GM13976 (cell line): ENCODE data around the gene TMEM252.

Experiments used
- DNase-seq: peaks from one replicate; pipeline ENCODE4 v3.0.0; 2012; ENCODE audit warnings: low spot score
- CTCF ChIP-seq: IDR thresholded peaks from 2 replicates; pipeline ENCODE4 v1.5.1; 2012; ENCODE audit warnings: borderline replicate concordance, mild to moderate bottlenecking; ENCODE audit not compliant: insufficient read depth; ENCODE audit errors: extremely low read depth, missing control alignments, control extremely low read depth
- in situ Hi-C: fragments of 300-500 bp; cut with MboI; formaldehyde crosslinking; loops from one replicate; pipeline ENCODE4 v1.12.0; 2022; ENCODE audit warnings: low sequenced_read_pairs, mixed read lengths, inconsistent platforms; ENCODE audit not compliant: unreplicated experiment

TMEM252 gene

GRCh38 chr9:68545033-68545705 is 4.5 kb upstream of the TMEM252 start:
- in situ Hi-C loops: no loop called here
- no peak for TF ChIP-seq CTCF

GRCh38 chr9:68541568-68541967 is 885 bp upstream of the TMEM252 start:
- in situ Hi-C loops: no loop called here
- TF ChIP-seq CTCF: no peak
- no peak for DNase-seq

More at GRCh38 chr9:68545033-68545705, 4.5 kb upstream of the TMEM252 start:
- DNase-seq: peak; percentile 25

- TF ChIP-seq CTCF: no peak
- in situ Hi-C loops: no loop called here
- no peak for DNase-seq
These were observed 2.5 kb downstream of the TMEM252 start for GRCh38 chr9:68538200-68538599.

- no peak for DNase-seq
- no peak for TF ChIP-seq CTCF
- in situ Hi-C loops: no loop called here
These were observed 3.1 kb downstream of the TMEM252 start for GRCh38 chr9:68537616-68537880.

GRCh38 chr9:68536876-68537615 is 3.6 kb downstream of the TMEM252 start:
- TF ChIP-seq CTCF: no peak
- in situ Hi-C loops: no loop called here
- no peak for DNase-seq

GRCh38 chr9:68533678-68534077 is 7.0 kb downstream of the TMEM252 start:
- no peak for TF ChIP-seq CTCF
- DNase-seq: no peak
- in situ Hi-C loops: no loop called here
